Measurements from ENCODE around the gene PDILT.

GRCh38 chr16:20314575-20314974 is 90.0 kb downstream of the PDILT start:
- TF ChIP-seq CTCF (IDR thresholded peaks at IDR 0.05; ENCODE audit: insufficient read depth, low read depth, low read length) (no peak), EZH2 (IDR thresholded peaks at IDR 0.05; ENCODE audit: insufficient read depth, low read length) (no peak)

Measured in astrocyte (in vitro differentiated cells and primary cell).